IPS-15b (cell line): ENCODE results near the gene HEPACAM.

Source experiments
- H3K27me3 ChIP-seq: one replicate; pipeline ENCODE4 v1.6.1; 2013; ENCODE audit warnings: low read length; ENCODE audit not compliant: control insufficient read depth, insufficient read depth
- H3K36me3 ChIP-seq: one replicate; pipeline ENCODE4 v1.6.1; 2013; ENCODE audit warnings: low read length; ENCODE audit not compliant: control insufficient read depth, insufficient read depth
- H3K4me1 ChIP-seq: one replicate; pipeline ENCODE4 v1.6.1; 2013; ENCODE audit warnings: mild to moderate bottlenecking, low read length; ENCODE audit not compliant: control insufficient read depth, insufficient read depth
- H3K4me3 ChIP-seq: one replicate; pipeline ENCODE4 v1.5.1; 2013; ENCODE audit warnings: low read depth, low read length
- H3K9ac ChIP-seq: one replicate; pipeline ENCODE4 v1.6.1; 2013; ENCODE audit warnings: low read depth, mild to moderate bottlenecking, low read length
- H3K9me3 ChIP-seq: one replicate; pipeline ENCODE4 v1.6.1; 2013; ENCODE audit warnings: mild to moderate bottlenecking, low read length; ENCODE audit not compliant: control insufficient read depth, insufficient read depth

HEPACAM gene

GRCh38 chr11:124870430-124870829 is 65.4 kb downstream of the HEPACAM start:
- no peaks in the 10 kb centered on the region for H3K9me3 ChIP-seq
- H3K4me1 ChIP-seq = peaks cover 8% of the 10 kb centered on the region
- H3K4me3 ChIP-seq = no peak overlapping the region
- H3K9ac ChIP-seq = no peak overlapping the region
- H3K36me3 ChIP-seq = no peaks in the 10 kb centered on the region
- H3K27me3 ChIP-seq = peaks cover 100% of the 10 kb centered on the region

GRCh38 chr11:124869856-124870387 is 65.9 kb downstream of the HEPACAM start:
- H3K4me1 ChIP-seq = peaks cover 8% of the 10 kb centered on the region
- peak overlapping the region; percentile 20 for H3K4me3 ChIP-seq
- H3K27me3 ChIP-seq = peaks cover 100% of the 10 kb centered on the region
- H3K9ac ChIP-seq = no peak overlapping the region
- no peaks in the 10 kb centered on the region for H3K9me3 ChIP-seq
- no peaks in the 10 kb centered on the region for H3K36me3 ChIP-seq

GRCh38 chr11:124869331-124869730 is 66.5 kb downstream of the HEPACAM start:
- H3K36me3 ChIP-seq = no peaks in the 10 kb centered on the region
- peak overlapping the region; percentile 28 for H3K4me3 ChIP-seq
- H3K9me3 ChIP-seq = no peaks in the 10 kb centered on the region
- peaks cover 100% of the 10 kb centered on the region for H3K27me3 ChIP-seq
- peaks cover 10% of the 10 kb centered on the region for H3K4me1 ChIP-seq
- H3K9ac ChIP-seq = no peak overlapping the region
